Stomach (tissue), 9 donors: ENCODE measurements around the gene HSF4. TPM values are rescaled to one million over a fixed set of nuclear protein-coding genes. Genes with fewer than 3 reads are reported as not detected.

Experiments
- DNase-seq, 2 donors: peaks; one replicate each; pipeline versions ENCODE4 v3.0.0 to v3.0.0-alpha.2; 2013 to 2019
- H3K27ac ChIP-seq, 5 donors: fragments of 200-600 bp in 4 of 5; sonication (generic) in 4 of 5; one replicate each; pipeline ENCODE4 v1.5.1; 2013 to 2019; ENCODE audit warnings: mild to moderate bottlenecking in 1 of 5, moderate library complexity in 1 of 5
- H3K27me3 ChIP-seq, 3 donors: fragments of 200-600 bp; sonication (generic); one replicate each; pipeline ENCODE4 v1.5.1; 2017 to 2019; ENCODE audit warnings: mixed run types in 1 of 3
- H3K36me3 ChIP-seq, 4 donors: fragments of 200-600 bp; sonication (generic); 1 replicate in 3 of 4; 2 replicates in 1 of 4; pipeline ENCODE4 v1.5.1; 2016 to 2019
- H3K4me1 ChIP-seq, 4 donors: fragments of 200-600 bp; sonication (generic); one replicate each; pipeline ENCODE4 v1.5.1; 2016 to 2019
- H3K4me3 ChIP-seq, 4 donors: fragments of 200-600 bp; sonication (generic) in 3 of 4; one replicate each; pipeline ENCODE4 v1.5.1; 2016 to 2019; ENCODE audit warnings: mild to moderate bottlenecking in 1 of 4
- H3K9me3 ChIP-seq, 4 donors: fragments of 200-600 bp; sonication (generic); one replicate each; pipeline ENCODE4 v1.5.1; 2016 to 2019
- CTCF ChIP-seq, 7 experiments: fragments of 450-650 bp in 4 of 7; fragments of 200-600 bp in 3 of 7; sonication (generic) in 3 of 7; IDR thresholded peaks; one replicate each; pipeline ENCODE4 v1.5.1; 2016 to 2019; ENCODE audit warnings: antibody characterized with exemption in 7 of 7, control low read depth in 2 of 7, mild to moderate bottlenecking in 1 of 7
- EP300 ChIP-seq: sonication (generic); formaldehyde crosslinking; IDR thresholded peaks from one replicate; pipeline ENCODE4 v1.6.1; 2017; ENCODE audit warnings: antibody characterized with exemption
- POLR2A ChIP-seq, 4 donors: fragments of 450-650 bp; IDR thresholded peaks; one replicate each; pipeline ENCODE4 v1.6.1; 2016; ENCODE audit warnings: antibody characterized with exemption in 4 of 4, control low read depth in 2 of 4, mild to moderate bottlenecking in 1 of 4, moderate library complexity in 1 of 4
- POLR2AphosphoS5 ChIP-seq, 3 donors: sonication (generic); formaldehyde crosslinking; IDR thresholded peaks; one replicate each; pipeline ENCODE4 v1.6.1; 2016; ENCODE audit warnings: antibody characterized with exemption in 3 of 3
- WGBS, 5 donors: extraction: QIAGEN DNeasy Blood & Tissue Kit in 3 of 5; methylation state at CpG; one replicate each; pipeline versions ENCODE4 v1.1.5 to v1.1.7; 2013 to 2018; 5-methylcytosine and 5-hydroxymethylcytosine counted together
- intact Hi-C: fragments of 100-400 bp; cut with DNase I; formaldehyde crosslinking; loops from one replicate; pipeline ENCODE4 v1.15.1; 2023; ENCODE audit warnings: low total_unique reads
- polyA plus RNA-seq, 3 donors: library from polyadenylated mRNA; stranded (reverse); fragments of 200-250 nt; gene quantifications; one replicate each; pipeline ENCODE4 v1.2.3, GENCODE V29; 2013
- total RNA-seq, 5 donors: library from RNA; depleted of rRNA; stranded (reverse); fragments of >200 nt; gene quantifications; one replicate each; pipeline versions ENCODE4 v1.1.0 to v1.2.3, GENCODE V29; 2014 to 2016
- donor health status: healthy with polysubstance abuse.
- donor health status: Bipolar disorder and iron deficiency.
- donor health status: healthy.

The HSF4 gene
- total and polyA plus RNA-seq, 8 donors, result 9.5 to 630 (median 32.2) TPM

GRCh38 chr16:67206129-67206837 is 41.7 kb downstream of the HSF4 start:
- intact Hi-C loops, result no loop called here
- H3K27me3 ChIP-seq, result no peaks in the 10 kb centered on the region
- peaks cover 28 to 53% (median 36%) of the 10 kb centered on the region in 4 donors for H3K36me3 ChIP-seq
- WGBS, 5 donors, result 86 to 95% (median 92%) methylated on average over 7 to 8 of the region's 8 CpGs
- no peak overlapping the region for H3K4me3 ChIP-seq
- DNase-seq, result no peak
- H3K4me1 ChIP-seq, result peaks cover 0 to 4% (median 0%) of the 10 kb centered on the region in 4 donors
- TF ChIP-seq POLR2A (IDR thresholded peaks at IDR 0.05), result no peak
- no peak for TF ChIP-seq CTCF (IDR thresholded peaks at IDR 0.05)
- TF ChIP-seq EP300, result no peak
- TF ChIP-seq POLR2AphosphoS5 (IDR thresholded peaks at IDR 0.05), result no peak
- no peak overlapping the region for H3K27ac ChIP-seq
- H3K9me3 ChIP-seq, result no peaks in the 10 kb centered on the region

GRCh38 chr16:67206838-67207248 is 42.3 kb downstream of the HSF4 start:
- H3K4me3 ChIP-seq, result no peak overlapping the region
- no peaks in the 10 kb centered on the region for H3K27me3 ChIP-seq
- 85 to 94% (median 88%) methylated on average over 3 of the region's 3 CpGs for WGBS, 5 donors
- intact Hi-C loops, result no loop called here
- no peak for DNase-seq
- TF ChIP-seq POLR2AphosphoS5 (IDR thresholded peaks at IDR 0.05) (no peak), CTCF (IDR thresholded peaks at IDR 0.05) (no peak), EP300 (no peak), POLR2A (IDR thresholded peaks at IDR 0.05) (no peak)
- H3K36me3 ChIP-seq, result peaks cover 23 to 47% (median 30%) of the 10 kb centered on the region in 4 donors
- no peaks in the 10 kb centered on the region for H3K9me3 ChIP-seq
- H3K4me1 ChIP-seq, result peaks cover 0 to 4% (median 0%) of the 10 kb centered on the region in 4 donors
- no peak overlapping the region for H3K27ac ChIP-seq

GRCh38 chr16:67207249-67208091 is 42.9 kb downstream of the HSF4 start:
- no peak for TF ChIP-seq POLR2A (IDR thresholded peaks at IDR 0.05)
- 49 to 73% (median 61%) methylated on average over 11 to 21 of the region's 21 CpGs for WGBS, 5 donors

GRCh38 chr16:67208154-67208896 is 43.8 kb downstream of the HSF4 start:
- peaks cover 9 to 32% (median 15%) of the 10 kb centered on the region in 4 donors for H3K36me3 ChIP-seq
- H3K27me3 ChIP-seq, result no peaks in the 10 kb centered on the region
- H3K9me3 ChIP-seq, result no peaks in the 10 kb centered on the region
- TF ChIP-seq EP300 (no peak), POLR2A (IDR thresholded peaks at IDR 0.05) (no peak), POLR2AphosphoS5 (IDR thresholded peaks at IDR 0.05) (no peak), CTCF (IDR thresholded peaks at IDR 0.05) (no peak)
- WGBS, 5 donors, result 81 to 91% (median 84%) methylated on average over 6 to 11 of the region's 11 CpGs
- intact Hi-C loops, result no loop called here
- H3K4me1 ChIP-seq, result peaks cover 3 to 9% (median 4%) of the 10 kb centered on the region in 4 donors
- no peak overlapping the region for H3K27ac ChIP-seq
- no peak overlapping the region for H3K4me3 ChIP-seq
- no peak for DNase-seq

More at GRCh38 chr16:67207249-67208091, 42.9 kb downstream of the HSF4 start:
- no peak for DNase-seq
- no peak overlapping the region for H3K4me3 ChIP-seq
- no peaks in the 10 kb centered on the region for H3K27me3 ChIP-seq
- no peak overlapping the region for H3K27ac ChIP-seq
- H3K36me3 ChIP-seq, result peaks cover 16 to 41% (median 24%) of the 10 kb centered on the region in 4 donors
- H3K9me3 ChIP-seq, result no peaks in the 10 kb centered on the region
- intact Hi-C loops, result no loop called here
- peaks cover 0 to 4% (median 0%) of the 10 kb centered on the region in 4 donors for H3K4me1 ChIP-seq
